ENCODE results near the gene LMO1.

Gene LMO1

GRCh38 chr11:8287703-8288102 is 24.0 kb upstream of the LMO1 start:
- no peak overlapping the region for H3K4me3 ChIP-seq (replicated peaks; ENCODE audit: low read depth, low read length)
- DNase-seq (ENCODE audit: extremely low read depth, insufficient read length): no peak
- 0 out of 2 replicates have a peak, but pooled peaks cover 1% of the 10 kb centered on the region for H3K27me3 ChIP-seq (replicated peaks; ENCODE audit: control insufficient read depth, insufficient read depth, low read length)
- no peaks in the 10 kb centered on the region for H3K36me3 ChIP-seq (ENCODE audit: control insufficient read depth, insufficient read depth, low read length)
- no peak for TF ChIP-seq CTCF (IDR thresholded peaks at IDR 0.05; ENCODE audit: insufficient read depth, low read length, poor library complexity, severe bottlenecking)

- no peak for TF ChIP-seq CTCF (IDR thresholded peaks at IDR 0.05; ENCODE audit: insufficient read depth, low read length, poor library complexity, severe bottlenecking)
- DNase-seq (ENCODE audit: extremely low read depth, insufficient read length): no peak
- H3K27me3 ChIP-seq (replicated peaks; ENCODE audit: control insufficient read depth, insufficient read depth, low read length): 0 out of 2 replicates have a peak, but pooled peaks cover 1% of the 10 kb centered on the region
- no peak overlapping the region for H3K4me3 ChIP-seq (replicated peaks; ENCODE audit: low read depth, low read length)
- H3K36me3 ChIP-seq (ENCODE audit: control insufficient read depth, insufficient read depth, low read length): no peaks in the 10 kb centered on the region
Observed at GRCh38 chr11:8287297-8287696, 23.6 kb upstream of the LMO1 start.

- no peak for TF ChIP-seq CTCF (IDR thresholded peaks at IDR 0.05; ENCODE audit: insufficient read depth, low read length, poor library complexity, severe bottlenecking)
- Histone ChIP-seq H3K36me3 (ENCODE audit: control insufficient read depth, insufficient read depth, low read length) (no peaks in the 10 kb centered on the region), H3K4me3 (replicated peaks; ENCODE audit: low read depth, low read length) (no peak overlapping the region), H3K27me3 (replicated peaks; ENCODE audit: control insufficient read depth, insufficient read depth, low read length) (0 out of 2 replicates have a peak, but pooled peaks cover 1% of the 10 kb centered on the region)
- DNase-seq (ENCODE audit: extremely low read depth, insufficient read length): no peak
Observed at GRCh38 chr11:8286886-8287285, 23.2 kb upstream of the LMO1 start.

GRCh38 chr11:8285796-8286195 is 22.1 kb upstream of the LMO1 start:
- 0 out of 2 replicates have a peak, but pooled peaks cover 1% of the 10 kb centered on the region for H3K27me3 ChIP-seq (replicated peaks; ENCODE audit: control insufficient read depth, insufficient read depth, low read length)
- H3K4me3 ChIP-seq (replicated peaks; ENCODE audit: low read depth, low read length): no peak overlapping the region
- TF ChIP-seq CTCF (IDR thresholded peaks at IDR 0.05; ENCODE audit: insufficient read depth, low read length, poor library complexity, severe bottlenecking): no peak
- H3K36me3 ChIP-seq (ENCODE audit: control insufficient read depth, insufficient read depth, low read length): no peaks in the 10 kb centered on the region
- DNase-seq (ENCODE audit: extremely low read depth, insufficient read length): no peak

GRCh38 chr11:8285228-8285627 is 21.6 kb upstream of the LMO1 start:
- no peak overlapping the region for H3K4me3 ChIP-seq (replicated peaks; ENCODE audit: low read depth, low read length)
- no peak for DNase-seq (ENCODE audit: extremely low read depth, insufficient read length)
- no peak for TF ChIP-seq CTCF (IDR thresholded peaks at IDR 0.05; ENCODE audit: insufficient read depth, low read length, poor library complexity, severe bottlenecking)
- H3K27me3 ChIP-seq (replicated peaks; ENCODE audit: control insufficient read depth, insufficient read depth, low read length): 0 out of 2 replicates have a peak, but pooled peaks cover 1% of the 10 kb centered on the region
- H3K36me3 ChIP-seq (ENCODE audit: control insufficient read depth, insufficient read depth, low read length): no peaks in the 10 kb centered on the region
